KMS-11 (cell line): ENCODE results near the gene NEDD4L.

Source experiments
- H2AFZ ChIP-seq: fragments of 200-600 bp; sonication (generic); 2 replicates; pipeline ENCODE4 v1.6.1; 2016; ENCODE audit warnings: antibody characterized with exemption, mixed run types, low read depth
- H3K27ac ChIP-seq: fragments of 200-600 bp; sonication (generic); 2 replicates; pipeline ENCODE4 v1.6.1; 2016; ENCODE audit warnings: mild to moderate bottlenecking, mixed run types
- H3K27me3 ChIP-seq: fragments of 200-600 bp; sonication (generic); 2 replicates; pipeline ENCODE4 v1.6.1; 2017; ENCODE audit warnings: mild to moderate bottlenecking, low read depth, mixed run types, moderate library complexity; ENCODE audit not compliant: insufficient read depth
- H3K36me3 ChIP-seq: fragments of 200-600 bp; sonication (generic); 2 replicates; pipeline ENCODE4 v1.6.1; 2017; ENCODE audit warnings: mild to moderate bottlenecking, mixed run types; ENCODE audit not compliant: insufficient read depth
- H3K4me1 ChIP-seq: fragments of 200-600 bp; sonication (generic); 2 replicates; pipeline ENCODE4 v1.6.1; 2016; ENCODE audit warnings: mild to moderate bottlenecking, low read depth, mixed run types; ENCODE audit not compliant: poor library complexity, severe bottlenecking
- H3K4me2 ChIP-seq: fragments of 200-600 bp; sonication (generic); 2 replicates; pipeline ENCODE4 v1.7.0; 2016; ENCODE audit warnings: mild to moderate bottlenecking, mixed run types
- H3K4me3 ChIP-seq: fragments of 200-600 bp; sonication (generic); IDR thresholded peaks from 2 replicates; pipeline ENCODE4 v1.6.1; 2017; ENCODE audit warnings: low read depth, low read length, mixed read lengths; ENCODE audit not compliant: insufficient read depth
- H3K79me2 ChIP-seq: fragments of 200-600 bp; sonication (generic); 2 replicates; pipeline ENCODE4 v1.6.1; 2016; ENCODE audit warnings: low read depth, mixed run types; ENCODE audit not compliant: insufficient read depth
- H3K9ac ChIP-seq: fragments of 200-600 bp; sonication (generic); 2 replicates; pipeline ENCODE4 v1.6.1; 2016; ENCODE audit warnings: mild to moderate bottlenecking, mixed run types
- H4K20me1 ChIP-seq: fragments of 200-600 bp; sonication (generic); 2 replicates; pipeline ENCODE4 v1.6.1; 2016; ENCODE audit warnings: mild to moderate bottlenecking, mixed run types; ENCODE audit not compliant: insufficient read depth
- CTCF ChIP-seq: fragments of 200-600 bp; sonication (generic); conservative IDR thresholded peaks from 2 replicates; pipeline ENCODE4 v1.6.1; 2017; ENCODE audit warnings: low read depth, mild to moderate bottlenecking, antibody characterized with exemption, low read length, moderate library complexity, mixed read lengths

The NEDD4L gene

DNA sequence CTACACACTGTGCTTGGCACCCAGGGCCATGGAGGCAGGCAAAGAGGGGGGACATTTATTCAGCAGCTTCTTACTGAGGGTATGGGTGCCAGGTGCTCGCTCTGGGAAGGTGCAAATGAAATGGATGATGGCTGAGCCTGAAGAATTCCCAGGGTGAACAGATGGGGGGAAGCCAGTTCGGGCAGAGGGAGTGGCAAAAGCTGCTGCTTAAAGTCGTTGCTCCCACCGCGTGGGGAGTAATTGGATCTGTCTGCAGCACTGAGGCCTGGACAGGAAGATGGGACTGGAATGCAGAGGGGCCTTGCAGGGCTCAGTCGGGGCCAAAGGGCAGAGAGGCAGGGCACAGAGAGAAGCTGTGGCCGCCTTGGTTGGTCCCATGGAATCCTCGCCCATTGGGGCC is 51.2 kb downstream of the NEDD4L start:
- no peak for TF ChIP-seq CTCF
- no peaks in the 10 kb centered on the region for H3K79me2 ChIP-seq

DNA sequence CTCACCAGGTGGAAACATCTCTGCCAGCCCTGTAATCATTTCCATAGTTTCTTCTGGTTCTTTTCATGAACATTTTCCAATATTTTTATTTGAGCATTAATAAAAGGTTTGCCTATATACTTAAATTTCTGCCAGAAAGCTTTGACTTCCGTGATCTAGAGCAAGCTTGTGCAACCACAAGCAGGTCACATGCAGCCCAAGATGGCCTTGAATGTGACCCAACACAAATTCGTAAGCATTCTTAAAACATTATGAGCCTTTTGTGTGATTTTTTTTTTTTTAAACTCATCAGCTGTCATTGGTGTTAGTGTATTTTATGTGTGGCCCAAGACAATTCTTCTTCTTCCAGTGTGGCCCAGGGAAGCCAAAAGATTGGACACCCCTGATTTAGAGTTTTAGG is 51.6 kb downstream of the NEDD4L start:
- Histone ChIP-seq H3K9ac (no peak overlapping the region), H3K36me3 (no peaks in the 10 kb centered on the region), H3K4me3 (no peak overlapping the region), H3K4me1 (peaks cover 40% of the 10 kb centered on the region), H4K20me1 (no peaks in the 10 kb centered on the region), H3K4me2 (no peak overlapping the region), H3K27me3 (no peaks in the 10 kb centered on the region), H3K79me2 (no peaks in the 10 kb centered on the region), H2AFZ (no peak overlapping the region), H3K27ac (no peak overlapping the region)
- no peak for TF ChIP-seq CTCF

More for the DNA sequence above, 51.2 kb downstream of the NEDD4L start:
- no peak overlapping the region for H3K4me3 ChIP-seq
- no peak overlapping the region for H3K27ac ChIP-seq
- no peak overlapping the region for H3K9ac ChIP-seq
- H3K36me3 ChIP-seq, result no peaks in the 10 kb centered on the region
- H4K20me1 ChIP-seq, result no peaks in the 10 kb centered on the region
- H3K4me1 ChIP-seq, result peaks cover 35% of the 10 kb centered on the region
- no peak overlapping the region for H2AFZ ChIP-seq
- no peak overlapping the region for H3K4me2 ChIP-seq
- H3K27me3 ChIP-seq, result no peaks in the 10 kb centered on the region

GRCh38 chr18:58096658-58097057 is 52.6 kb downstream of the NEDD4L start:
- no peak for TF ChIP-seq CTCF
- H3K27me3 ChIP-seq, result no peaks in the 10 kb centered on the region
- H3K27ac ChIP-seq, result no peak overlapping the region
- peaks cover 46% of the 10 kb centered on the region for H3K4me1 ChIP-seq
- H3K36me3 ChIP-seq, result no peaks in the 10 kb centered on the region
- H3K79me2 ChIP-seq, result no peaks in the 10 kb centered on the region
- H2AFZ ChIP-seq, result no peak overlapping the region
- H3K4me3 ChIP-seq, result no peak overlapping the region
- no peak overlapping the region for H3K9ac ChIP-seq
- no peak overlapping the region for H3K4me2 ChIP-seq
- no peaks in the 10 kb centered on the region for H4K20me1 ChIP-seq

GRCh38 chr18:58097121-58097906 is 53.3 kb downstream of the NEDD4L start:
- Histone ChIP-seq H3K27ac (no peak overlapping the region), H3K79me2 (no peaks in the 10 kb centered on the region), H3K4me1 (peaks cover 53% of the 10 kb centered on the region), H2AFZ (no peak overlapping the region), H4K20me1 (no peaks in the 10 kb centered on the region), H3K4me3 (no peak overlapping the region), H3K36me3 (no peaks in the 10 kb centered on the region), H3K27me3 (no peaks in the 10 kb centered on the region), H3K9ac (no peak overlapping the region), H3K4me2 (peak overlapping the region; percentile 3; the same call in 1 of the 2 replicates)
- no peak for TF ChIP-seq CTCF
